H1 (cell line): ENCODE measurements around the gene RUSF1.

Experiments used
- KDM5A ChIP-seq: fragments of 200-600 bp; IDR thresholded peaks from 2 replicates; pipeline ENCODE4 v1.7.1; 2012; ENCODE audit warnings: mild to moderate bottlenecking, low read length, inconsistent platforms, mixed read lengths
- TF ChIP-seq, protein P1 (sequence below), 3 experiments: IDR thresholded peaks; 1 replicate in 2 of 3; 2 replicates in 1 of 3; pipeline versions ENCODE4 v1.5.1 to v1.6.1; 2011; ENCODE audit warnings: low read length in 3 of 3, mild to moderate bottlenecking in 3 of 3, inconsistent platforms in 2 of 3, low read depth in 1 of 3, moderate library complexity in 1 of 3; ENCODE audit not compliant: insufficient read depth in 1 of 3; ENCODE audit errors: control extremely low read depth in 1 of 3

DNA sequence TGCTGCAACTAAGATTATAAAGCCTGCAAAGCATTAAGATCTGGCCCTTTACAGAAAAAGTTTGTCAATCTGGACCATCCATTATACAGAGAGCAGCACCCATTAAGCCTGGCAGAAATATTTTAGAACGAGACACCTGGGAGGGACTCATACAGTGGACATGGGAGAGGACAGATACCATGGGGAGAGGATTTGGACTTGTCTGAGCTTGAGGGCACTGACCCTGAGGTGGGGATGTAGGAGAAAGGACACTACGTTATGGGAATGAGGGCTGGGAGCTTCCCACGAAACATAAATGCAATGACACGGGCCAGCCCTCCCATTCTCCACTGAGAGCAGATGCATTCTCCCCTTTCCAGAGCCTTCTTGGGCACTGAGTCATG is 6.2 kb downstream of the RUSF1 start:
- no peak for TF ChIP-seq KDM5A
- TF ChIP-seq, protein P1, sequence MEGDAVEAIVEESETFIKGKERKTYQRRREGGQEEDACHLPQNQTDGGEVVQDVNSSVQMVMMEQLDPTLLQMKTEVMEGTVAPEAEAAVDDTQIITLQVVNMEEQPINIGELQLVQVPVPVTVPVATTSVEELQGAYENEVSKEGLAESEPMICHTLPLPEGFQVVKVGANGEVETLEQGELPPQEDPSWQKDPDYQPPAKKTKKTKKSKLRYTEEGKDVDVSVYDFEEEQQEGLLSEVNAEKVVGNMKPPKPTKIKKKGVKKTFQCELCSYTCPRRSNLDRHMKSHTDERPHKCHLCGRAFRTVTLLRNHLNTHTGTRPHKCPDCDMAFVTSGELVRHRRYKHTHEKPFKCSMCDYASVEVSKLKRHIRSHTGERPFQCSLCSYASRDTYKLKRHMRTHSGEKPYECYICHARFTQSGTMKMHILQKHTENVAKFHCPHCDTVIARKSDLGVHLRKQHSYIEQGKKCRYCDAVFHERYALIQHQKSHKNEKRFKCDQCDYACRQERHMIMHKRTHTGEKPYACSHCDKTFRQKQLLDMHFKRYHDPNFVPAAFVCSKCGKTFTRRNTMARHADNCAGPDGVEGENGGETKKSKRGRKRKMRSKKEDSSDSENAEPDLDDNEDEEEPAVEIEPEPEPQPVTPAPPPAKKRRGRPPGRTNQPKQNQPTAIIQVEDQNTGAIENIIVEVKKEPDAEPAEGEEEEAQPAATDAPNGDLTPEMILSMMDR (IDR thresholded peaks at IDR 0.05; ENCODE audit: control extremely low read depth in 1 of 3, insufficient read depth in 1 of 3, low read depth in 1 of 3, low read length in 3 of 3), result no peak
